ENCODE data around the gene NGF.

GRCh38 chr1:115288591-115289198 is 49.4 kb downstream of the NGF start:
- no peak for TF ChIP-seq CTCF (conservative IDR thresholded peaks at IDR 0.05; ENCODE audit: low read depth, low read length)
- no peak for TF ChIP-seq POLR2A (IDR thresholded peaks at IDR 0.05; ENCODE audit: low read depth, low read length)
- no peak for TF ChIP-seq ELK1 (IDR thresholded peaks at IDR 0.05; ENCODE audit: borderline replicate concordance, low read depth, low read length)
- TF ChIP-seq MAZ (IDR thresholded peaks at IDR 0.05; ENCODE audit: borderline replicate concordance, low read depth, low read length): no peak
- no peak for TF ChIP-seq MAFK (IDR thresholded peaks at IDR 0.05; ENCODE audit: low read depth, low read length)
- TF ChIP-seq CHD1 (IDR thresholded peaks at IDR 0.05; ENCODE audit: low read depth, low read length): no peak
- no peak for TF ChIP-seq USF2 (IDR thresholded peaks at IDR 0.05; ENCODE audit: low read depth, low read length)
- no peak for TF ChIP-seq CEBPB (IDR thresholded peaks at IDR 0.05; ENCODE audit: low read depth, low read length)
- TF ChIP-seq SMC3 (IDR thresholded peaks at IDR 0.05; ENCODE audit: low read depth, low read length): no peak
- no peak for TF ChIP-seq RFX5 (IDR thresholded peaks at IDR 0.05; ENCODE audit: low read depth, low read length)

Measured in IMR-90 (cell line).